ENCODE measurements around the gene KANSL1L.

Gene KANSL1L

DNA sequence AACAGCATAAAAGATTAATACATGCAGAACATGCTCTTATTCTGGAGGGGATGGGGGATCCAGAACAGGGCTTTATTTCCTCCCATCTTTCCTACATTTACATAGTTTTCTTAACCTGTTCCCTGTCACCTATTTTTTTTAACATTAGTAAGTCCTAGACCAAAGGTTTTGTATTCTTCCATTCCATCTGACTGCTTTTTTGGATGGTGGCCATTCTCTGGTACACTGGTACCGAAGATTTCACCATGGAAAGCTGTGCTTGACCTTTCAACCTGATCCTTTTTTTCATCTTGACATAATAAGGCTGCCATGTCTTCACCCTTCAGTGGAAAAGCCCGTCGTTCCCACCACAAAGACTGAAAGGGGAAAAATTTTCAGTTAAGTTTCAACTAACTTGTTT lies 148.4 kb downstream of the KANSL1L start:
- WGBS = 100% methylated on average over 1 of the region's 3 CpGs
- no peak overlapping the region for H3K23ac ChIP-seq (ENCODE audit: low read length in 2 of 2)
- H3K18ac ChIP-seq (ENCODE audit: low read depth in 1 of 2, low read length in 2 of 2) = no peak overlapping the region
- no peak overlapping the region for H2BK120ac ChIP-seq (ENCODE audit: low read depth, low read length)
- H2BK5ac ChIP-seq (ENCODE audit: low read depth, low read length, poor library complexity, severe bottlenecking) = no peak overlapping the region
- H2AK5ac ChIP-seq (ENCODE audit: low read length, severe bottlenecking) = no peak overlapping the region
- no peak overlapping the region for H4K8ac ChIP-seq (ENCODE audit: low read length)
- no peak overlapping the region for H3K27ac ChIP-seq (ENCODE audit: low read length, poor library complexity, severe bottlenecking)
- no peak overlapping the region for H3K4me3 ChIP-seq (ENCODE audit: insufficient read depth in 1 of 2, low read depth in 1 of 2, low read length in 2 of 2)
- no peak overlapping the region for H4K91ac ChIP-seq (ENCODE audit: low read length)
- no peak overlapping the region for H3K9ac ChIP-seq (ENCODE audit: low read length)
- peaks cover under 1 to 87% of the 10 kb centered on the region in 2 experiments for H3K36me3 ChIP-seq (ENCODE audit: control insufficient read depth in 1 of 2, insufficient read depth in 2 of 2, low read depth in 1 of 2, low read length in 2 of 2)
- H2BK15ac ChIP-seq (ENCODE audit: low read depth, poor library complexity, severe bottlenecking) = no peak overlapping the region
- H3K14ac ChIP-seq (ENCODE audit: low read length in 2 of 2) = no peak overlapping the region
- no peaks in the 10 kb centered on the region for H3K4me1 ChIP-seq (ENCODE audit: control insufficient read depth, insufficient read depth, low read depth, low read length)
- no peak overlapping the region for H2AFZ ChIP-seq (ENCODE audit: low read depth, low read length)
- H3K27me3 ChIP-seq (ENCODE audit: control insufficient read depth in 1 of 2, insufficient read depth in 1 of 2, low read length in 2 of 2) = no peaks in the 10 kb centered on the region
- H3K4me2 ChIP-seq (ENCODE audit: low read length, poor library complexity, severe bottlenecking) = no peak overlapping the region
- peaks cover 9% of the 10 kb centered on the region for H3K79me1 ChIP-seq (replicated peaks; ENCODE audit: low read length, poor library complexity, severe bottlenecking)
- no peak for DNase-seq
- no peaks in the 10 kb centered on the region for H3K9me3 ChIP-seq (ENCODE audit: control insufficient read depth, low read length)
- H2BK12ac ChIP-seq (ENCODE audit: low read length in 2 of 2) = no peak overlapping the region
- no peak overlapping the region for H3K4ac ChIP-seq (ENCODE audit: low read depth in 1 of 2, low read length in 2 of 2)

DNA sequence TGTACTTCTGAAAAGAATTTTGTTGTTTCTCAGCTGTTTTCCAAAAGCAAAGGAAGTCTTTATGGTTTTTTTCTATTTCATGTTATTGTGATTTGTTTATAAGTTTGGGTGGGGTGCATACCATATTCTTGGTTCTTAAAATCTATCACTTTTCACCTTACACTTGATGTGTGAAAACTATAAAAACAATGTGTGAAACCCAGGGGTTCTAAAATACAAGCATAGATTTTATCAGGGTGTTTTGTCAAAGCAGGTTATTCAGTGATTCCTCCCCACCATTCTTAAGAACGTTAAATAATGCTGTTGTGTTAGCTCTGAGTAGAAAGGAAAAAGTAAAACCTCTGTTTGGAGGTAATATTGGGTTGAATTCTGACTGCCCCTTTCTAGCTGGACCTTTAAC lies 151.1 kb downstream of the KANSL1L start:
- no peak overlapping the region for H3K27ac ChIP-seq (ENCODE audit: low read length, poor library complexity, severe bottlenecking)
- no peak overlapping the region for H3K4me2 ChIP-seq (ENCODE audit: low read length, poor library complexity, severe bottlenecking)
- no peak overlapping the region for H2AK5ac ChIP-seq (ENCODE audit: low read length, severe bottlenecking)
- H3K9ac ChIP-seq (ENCODE audit: low read length) = no peak overlapping the region
- H3K4ac ChIP-seq (ENCODE audit: low read depth in 1 of 2, low read length in 2 of 2) = no peak overlapping the region
- H3K14ac ChIP-seq (ENCODE audit: low read length in 2 of 2) = no peak overlapping the region
- H3K79me1 ChIP-seq (replicated peaks; ENCODE audit: low read length, poor library complexity, severe bottlenecking) = peaks cover 19% of the 10 kb centered on the region
- no peaks in the 10 kb centered on the region for H3K27me3 ChIP-seq (ENCODE audit: control insufficient read depth in 1 of 2, insufficient read depth in 1 of 2, low read length in 2 of 2)
- H2BK5ac ChIP-seq (ENCODE audit: low read depth, low read length, poor library complexity, severe bottlenecking) = no peak overlapping the region
- no CpG with 5 or more reads among the region's 1 CpG for WGBS
- no peak overlapping the region for H2BK15ac ChIP-seq (ENCODE audit: low read depth, poor library complexity, severe bottlenecking)
- no peak overlapping the region for H3K18ac ChIP-seq (ENCODE audit: low read depth in 1 of 2, low read length in 2 of 2)
- no peaks in the 10 kb centered on the region for H3K9me3 ChIP-seq (ENCODE audit: control insufficient read depth, low read length)
- no peak overlapping the region for H3K23ac ChIP-seq (ENCODE audit: low read length in 2 of 2)
- no peaks in the 10 kb centered on the region for H3K4me1 ChIP-seq (ENCODE audit: control insufficient read depth, insufficient read depth, low read depth, low read length)
- H2BK120ac ChIP-seq (ENCODE audit: low read depth, low read length) = no peak overlapping the region
- H4K8ac ChIP-seq (ENCODE audit: low read length) = no peak overlapping the region
- peaks cover 8 to 99% of the 10 kb centered on the region in 2 experiments for H3K36me3 ChIP-seq (ENCODE audit: control insufficient read depth in 1 of 2, insufficient read depth in 2 of 2, low read depth in 1 of 2, low read length in 2 of 2)
- H2AFZ ChIP-seq (ENCODE audit: low read depth, low read length) = no peak overlapping the region
- H2BK12ac ChIP-seq (ENCODE audit: low read length in 2 of 2) = no peak overlapping the region
- H3K4me3 ChIP-seq (ENCODE audit: insufficient read depth in 1 of 2, low read depth in 1 of 2, low read length in 2 of 2) = no peak overlapping the region
- no peak overlapping the region for H4K91ac ChIP-seq (ENCODE audit: low read length)
- DNase-seq = no peak

DNA sequence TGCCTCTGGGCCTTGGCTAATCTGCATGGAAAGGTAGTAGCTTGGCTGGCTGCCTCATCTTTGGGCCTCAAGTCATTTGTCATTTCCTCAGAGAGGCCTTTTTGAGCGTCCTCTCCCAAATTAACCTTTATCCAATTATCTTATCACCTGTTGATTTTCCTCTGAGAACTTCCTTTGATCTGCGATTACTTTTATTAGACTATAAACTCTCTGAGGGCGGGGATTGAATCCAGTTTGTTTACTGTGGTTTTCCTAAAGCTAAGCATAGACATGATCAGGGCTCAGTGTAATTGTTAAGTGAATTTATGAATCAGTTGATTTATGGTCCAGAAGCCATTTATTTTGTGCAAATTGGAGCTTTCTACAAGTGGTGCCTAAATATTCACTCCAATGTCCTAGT lies 161.3 kb downstream of the KANSL1L start:
- no peak overlapping the region for H2BK5ac ChIP-seq (ENCODE audit: low read depth, low read length, poor library complexity, severe bottlenecking)
- no peak for DNase-seq
- 82% methylated on average over 3 of the region's 3 CpGs for WGBS

DNA sequence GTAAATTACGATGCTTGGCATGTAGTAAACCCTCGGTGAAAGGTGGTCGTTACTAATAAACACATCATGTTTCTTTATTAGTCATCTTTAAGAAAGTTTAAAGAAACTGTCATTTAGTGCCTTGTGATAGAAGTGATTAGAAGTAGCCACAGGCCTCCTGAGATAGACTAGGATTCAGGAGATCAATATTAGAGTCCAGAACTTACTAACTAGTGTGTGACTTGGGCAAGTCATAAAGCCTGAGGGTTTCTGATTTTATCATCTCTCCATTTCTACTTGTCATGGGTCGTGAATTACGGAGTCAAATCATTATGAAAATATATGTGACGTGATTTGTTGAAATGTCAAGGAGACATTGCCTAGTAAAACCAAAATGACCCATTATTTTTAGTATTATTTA lies 162.1 kb downstream of the KANSL1L start:
- H2BK15ac ChIP-seq (ENCODE audit: low read depth, poor library complexity, severe bottlenecking) = no peak overlapping the region
- H3K27ac ChIP-seq (ENCODE audit: low read length, poor library complexity, severe bottlenecking) = no peak overlapping the region
- H3K23ac ChIP-seq (ENCODE audit: low read length in 2 of 2) = no peak overlapping the region
- no peak overlapping the region for H2BK5ac ChIP-seq (ENCODE audit: low read depth, low read length, poor library complexity, severe bottlenecking)
- H4K8ac ChIP-seq (ENCODE audit: low read length) = no peak overlapping the region
- H4K91ac ChIP-seq (ENCODE audit: low read length) = no peak overlapping the region
- H2AFZ ChIP-seq (ENCODE audit: low read depth, low read length) = no peak overlapping the region
- H2BK12ac ChIP-seq (ENCODE audit: low read length in 2 of 2) = no peak overlapping the region
- H3K4me2 ChIP-seq (ENCODE audit: low read length, poor library complexity, severe bottlenecking) = no peak overlapping the region
- H2BK120ac ChIP-seq (ENCODE audit: low read depth, low read length) = no peak overlapping the region
- H3K4me1 ChIP-seq (ENCODE audit: control insufficient read depth, insufficient read depth, low read depth, low read length) = peaks cover 5% of the 10 kb centered on the region
- no CpG with 5 or more reads among the region's 6 CpGs for WGBS
- H3K14ac ChIP-seq (ENCODE audit: low read length in 2 of 2) = no peak overlapping the region
- peaks cover 12 to 46% of the 10 kb centered on the region in 2 experiments for H3K36me3 ChIP-seq (ENCODE audit: control insufficient read depth in 1 of 2, insufficient read depth in 2 of 2, low read depth in 1 of 2, low read length in 2 of 2)
- no peak overlapping the region for H3K18ac ChIP-seq (ENCODE audit: low read depth in 1 of 2, low read length in 2 of 2)
- no peak overlapping the region for H3K4me3 ChIP-seq (ENCODE audit: insufficient read depth in 1 of 2, low read depth in 1 of 2, low read length in 2 of 2)
- DNase-seq = no peak
- H3K9ac ChIP-seq (ENCODE audit: low read length) = no peak overlapping the region
- no peak overlapping the region for H2AK5ac ChIP-seq (ENCODE audit: low read length, severe bottlenecking)
- H3K4ac ChIP-seq (ENCODE audit: low read depth in 1 of 2, low read length in 2 of 2) = no peak overlapping the region
- no peaks in the 10 kb centered on the region for H3K79me1 ChIP-seq (replicated peaks; ENCODE audit: low read length, poor library complexity, severe bottlenecking)
- no peaks in the 10 kb centered on the region for H3K9me3 ChIP-seq (ENCODE audit: control insufficient read depth, low read length)
- H3K27me3 ChIP-seq (ENCODE audit: control insufficient read depth in 1 of 2, insufficient read depth in 1 of 2, low read length in 2 of 2) = no peaks in the 10 kb centered on the region

More for the DNA sequence above, 161.3 kb downstream of the KANSL1L start:
- Histone ChIP-seq H2BK15ac (ENCODE audit: low read depth, poor library complexity, severe bottlenecking) (no peak overlapping the region), H3K14ac (ENCODE audit: low read length in 2 of 2) (no peak overlapping the region), H3K9me3 (ENCODE audit: control insufficient read depth, low read length) (no peaks in the 10 kb centered on the region), H3K4me1 (ENCODE audit: control insufficient read depth, insufficient read depth, low read depth, low read length) (peaks cover 3% of the 10 kb centered on the region), H3K18ac (ENCODE audit: low read depth in 1 of 2, low read length in 2 of 2) (no peak overlapping the region), H3K9ac (ENCODE audit: low read length) (no peak overlapping the region), H4K91ac (ENCODE audit: low read length) (no peak overlapping the region), H3K36me3 (ENCODE audit: control insufficient read depth in 1 of 2, insufficient read depth in 2 of 2, low read depth in 1 of 2, low read length in 2 of 2) (peaks cover 13 to 53% of the 10 kb centered on the region in 2 experiments), H3K27ac (ENCODE audit: low read length, poor library complexity, severe bottlenecking) (no peak overlapping the region), H2AFZ (ENCODE audit: low read depth, low read length) (no peak overlapping the region), H3K23ac (ENCODE audit: low read length in 2 of 2) (no peak overlapping the region), H3K79me1 (replicated peaks; ENCODE audit: low read length, poor library complexity, severe bottlenecking) (no peaks in the 10 kb centered on the region), H3K4me2 (ENCODE audit: low read length, poor library complexity, severe bottlenecking) (no peak overlapping the region), H2BK120ac (ENCODE audit: low read depth, low read length) (no peak overlapping the region), H3K27me3 (ENCODE audit: control insufficient read depth in 1 of 2, insufficient read depth in 1 of 2, low read length in 2 of 2) (no peaks in the 10 kb centered on the region), H3K4me3 (ENCODE audit: insufficient read depth in 1 of 2, low read depth in 1 of 2, low read length in 2 of 2) (no peak overlapping the region), H3K4ac (ENCODE audit: low read depth in 1 of 2, low read length in 2 of 2) (no peak overlapping the region), H2AK5ac (ENCODE audit: low read length, severe bottlenecking) (no peak overlapping the region), H4K8ac (ENCODE audit: low read length) (no peak overlapping the region), H2BK12ac (ENCODE audit: low read length in 2 of 2) (no peak overlapping the region)

Data from mesenchymal stem cell (in vitro differentiated cells and primary cell).